ENCODE results near the gene KRTCAP2.

Gene KRTCAP2

DNA sequence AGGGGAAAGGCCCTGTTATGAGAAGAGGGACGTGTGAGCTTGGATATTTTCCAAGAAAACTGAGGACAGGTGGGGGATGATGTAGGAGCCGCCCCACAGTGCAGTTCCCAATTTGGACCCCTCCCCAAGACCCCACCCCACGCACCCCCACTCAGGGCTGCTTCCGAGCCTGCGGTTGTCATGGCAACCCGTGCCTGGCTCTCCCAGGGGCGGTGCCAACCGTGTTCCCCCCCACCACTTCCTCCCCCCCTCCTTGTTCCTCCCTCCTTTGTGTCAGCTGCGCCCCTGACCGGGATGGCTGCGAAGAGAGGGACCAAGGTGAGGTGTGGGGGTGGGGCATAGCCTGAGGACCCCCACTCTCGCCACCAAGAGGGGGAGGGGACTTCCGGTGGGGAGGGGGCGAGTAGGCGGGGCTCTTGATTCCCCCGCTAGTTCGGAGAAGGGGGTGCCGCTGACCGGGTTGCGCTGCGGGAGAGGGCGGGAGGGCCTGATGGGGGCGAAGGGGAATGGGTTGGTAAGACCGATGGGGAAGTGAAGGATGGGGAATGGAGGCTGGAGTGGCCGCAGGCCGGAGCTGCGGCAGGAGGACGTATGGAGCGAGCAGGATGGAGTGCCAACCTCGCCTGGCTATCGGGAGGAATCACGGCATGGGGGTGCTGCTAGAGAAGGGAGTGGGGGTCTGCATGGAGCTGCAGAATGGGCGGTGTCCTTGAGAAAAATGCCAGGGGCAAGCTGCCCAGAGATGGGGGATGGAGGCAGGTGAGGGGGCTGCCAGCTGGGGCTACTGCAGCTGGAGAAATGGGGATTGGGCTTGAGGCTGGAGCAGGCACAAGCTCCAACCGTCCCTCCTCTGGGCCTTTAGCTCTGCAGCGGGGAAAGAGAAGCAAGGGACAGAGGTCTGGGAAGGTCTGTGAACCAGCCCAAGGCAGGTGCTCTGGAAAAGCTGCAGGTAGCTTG lies 1.5 kb upstream of the KRTCAP2 start:
- no peak for TF ChIP-seq CTCF (IDR thresholded peaks at IDR 0.05; ENCODE audit: control insufficient read depth, extremely low read depth, insufficient read depth)
- peak overlapping the region; percentile 72 for H3K4me3 ChIP-seq (ENCODE audit: low read depth, low read length)
- DNase-seq (ENCODE audit: low read depth) = no peak

DNA sequence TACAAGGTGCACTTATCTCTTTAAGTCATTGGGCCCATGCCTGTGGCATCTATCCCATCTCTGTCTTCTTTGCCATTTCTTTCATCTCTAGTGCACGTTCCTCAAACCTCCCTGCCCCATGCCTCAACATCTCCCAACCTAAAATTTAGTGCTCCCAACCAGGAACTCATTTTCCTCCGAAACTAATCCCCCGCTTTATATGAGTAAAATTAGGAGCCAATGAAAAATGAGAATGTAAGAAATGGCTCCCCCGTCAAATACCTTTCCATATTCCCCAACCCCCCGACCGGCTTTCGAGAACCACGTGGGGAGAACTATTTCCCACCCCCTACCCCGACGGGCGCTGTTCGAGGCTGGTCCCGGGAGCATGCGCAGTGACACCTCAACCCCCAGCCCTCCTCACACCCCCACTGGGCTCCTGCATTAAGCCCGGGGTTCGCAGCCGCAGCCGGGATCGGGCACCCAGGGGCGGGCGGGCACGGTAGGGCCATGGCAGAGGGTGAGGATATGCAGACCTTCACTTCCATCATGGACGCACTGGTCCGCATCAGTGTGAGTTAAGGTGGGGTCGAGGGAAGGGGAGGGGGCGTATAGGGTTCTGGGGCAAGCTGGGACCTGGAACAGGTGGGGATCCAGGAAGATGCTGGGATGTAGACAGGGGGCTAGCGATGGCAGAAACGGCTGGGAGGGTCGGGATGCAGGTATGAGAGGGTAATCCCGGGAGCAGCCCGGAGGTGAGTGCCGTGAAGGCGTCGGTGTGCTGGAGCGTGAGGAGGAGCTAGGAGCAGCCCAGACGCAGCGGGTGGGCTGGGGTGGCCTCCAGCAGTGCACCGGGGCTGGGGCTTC lies 597 bp upstream of the KRTCAP2 start, which contains the start of gene TRIM46:
TSS of gene TRIM46 (plus strand) at position 372 of the 846 bp plus-strand sequence. CDS start at position 490, 118 bp downstream.
- TF ChIP-seq CTCF (IDR thresholded peaks at IDR 0.05; ENCODE audit: control insufficient read depth, extremely low read depth, insufficient read depth) = no peak
- DNase-seq (ENCODE audit: low read depth) = no peak
- H3K4me3 ChIP-seq (ENCODE audit: low read depth, low read length) = peak within 1 kb of the TSS; percentile 72

DNA sequence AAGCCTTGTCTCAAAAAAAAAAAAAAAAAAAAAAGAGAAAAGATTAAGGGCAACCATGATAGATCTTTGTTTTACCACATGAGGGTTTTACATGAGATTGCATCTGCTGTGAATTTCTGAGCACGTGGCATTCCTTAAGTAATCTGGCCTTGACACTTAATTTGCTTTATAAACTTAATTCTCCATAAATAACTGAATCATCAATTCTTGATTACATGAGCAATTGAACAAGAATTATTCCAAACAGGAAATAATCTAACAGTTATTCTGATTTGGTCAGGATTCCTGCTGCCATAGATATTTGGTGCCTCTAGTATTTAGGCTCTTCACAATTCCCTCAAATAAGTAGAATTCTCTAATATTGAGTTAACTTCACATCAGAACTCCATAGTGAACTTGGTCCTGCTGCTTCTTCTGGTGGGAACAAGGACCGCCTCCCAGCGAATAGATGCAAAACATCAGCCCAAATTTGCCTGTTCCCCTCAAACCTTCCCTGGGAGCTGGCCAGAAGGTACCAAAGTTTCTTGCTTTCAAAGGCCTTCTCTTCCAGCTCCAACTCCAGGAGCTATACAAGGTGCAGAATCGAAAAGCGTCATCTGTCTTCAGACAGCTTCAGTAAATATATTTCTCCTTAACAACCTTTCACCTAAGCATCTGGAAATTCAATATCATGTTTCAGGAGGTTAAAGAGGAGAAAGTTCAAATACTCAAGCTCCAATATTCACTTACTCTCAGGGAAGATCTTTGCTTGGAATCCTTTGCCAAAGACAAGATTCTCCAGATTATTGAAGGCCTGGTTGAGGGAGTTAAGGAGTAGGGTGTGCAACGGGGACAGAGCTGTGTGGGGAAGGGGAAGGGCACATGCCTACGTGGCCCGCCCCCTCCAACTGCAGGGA lies 1.0 kb downstream of the KRTCAP2 start:
- H3K4me3 ChIP-seq (ENCODE audit: low read depth, low read length) = peak overlapping the region; percentile 72
- no peak for TF ChIP-seq CTCF (IDR thresholded peaks at IDR 0.05; ENCODE audit: control insufficient read depth, extremely low read depth, insufficient read depth)
- no peak for DNase-seq (ENCODE audit: low read depth)

- H3K4me3 ChIP-seq (ENCODE audit: low read depth, low read length) = no peak overlapping the region
- no peak for TF ChIP-seq CTCF (IDR thresholded peaks at IDR 0.05; ENCODE audit: control insufficient read depth, extremely low read depth, insufficient read depth)
Observed at GRCh38 chr1:155170806-155171205, 2.3 kb downstream of the KRTCAP2 start.

GRCh38 chr1:155170101-155170785 lies 2.9 kb downstream of the KRTCAP2 start:
- H3K4me3 ChIP-seq (ENCODE audit: low read depth, low read length) = no peak overlapping the region
- no peak for DNase-seq (ENCODE audit: low read depth)
- no peak for TF ChIP-seq CTCF (IDR thresholded peaks at IDR 0.05; ENCODE audit: control insufficient read depth, extremely low read depth, insufficient read depth)

More at GRCh38 chr1:155170806-155171205, 2.3 kb downstream of the KRTCAP2 start:
- no peak for DNase-seq (ENCODE audit: low read depth)

Measured in LNCaP clone FGC (cell line).